Measurements from ENCODE around the gene LOC128125822.

Gene LOC128125822

DNA sequence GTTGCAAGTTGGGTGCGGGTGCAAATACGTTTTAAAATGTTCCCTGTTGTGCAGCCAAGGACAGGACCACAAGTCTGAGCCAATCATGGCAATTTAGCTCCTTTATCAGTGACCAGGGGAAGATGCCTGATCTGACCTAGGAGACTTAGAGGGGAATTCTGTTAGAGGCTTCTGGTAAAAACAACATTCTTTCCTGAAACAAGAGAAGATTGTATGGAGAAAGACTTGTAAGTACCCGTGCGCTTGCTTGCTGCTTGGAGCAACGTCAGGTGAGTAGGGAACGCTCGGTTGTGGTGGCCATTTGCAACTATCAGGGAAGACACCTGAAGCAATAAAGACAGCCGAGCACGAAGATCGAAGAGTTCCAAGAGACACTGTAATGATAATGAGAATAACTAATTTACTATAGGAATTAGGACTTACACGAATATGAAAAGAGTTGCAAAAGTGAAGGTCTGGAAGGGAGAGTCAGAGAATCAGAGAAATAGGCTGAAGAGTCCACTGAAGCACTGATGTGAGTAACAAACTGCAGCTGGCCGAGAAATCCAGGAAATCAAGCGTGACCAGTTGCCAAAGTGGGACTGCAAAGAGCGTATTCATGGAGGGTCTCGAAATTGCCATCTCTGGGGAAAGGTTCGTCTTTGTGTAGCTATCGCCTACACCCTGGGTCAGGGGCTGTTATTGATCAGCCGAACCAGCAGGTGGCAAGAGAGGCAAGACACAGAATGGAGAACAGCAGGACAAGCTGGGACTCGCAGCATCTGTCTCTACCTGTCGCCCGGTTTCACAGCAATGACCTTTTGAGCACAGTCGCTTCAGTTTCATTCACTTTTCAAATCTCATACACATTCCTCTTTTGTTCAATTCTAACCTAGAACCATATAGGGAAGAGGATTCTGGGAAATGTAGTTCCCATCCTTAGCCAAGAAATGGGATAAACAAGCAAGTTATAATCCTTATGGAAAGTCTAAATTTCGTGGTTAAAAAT, 26.1 kb downstream of the LOC128125822 start:
- Mint-ChIP-seq H3K36me3 (ENCODE audit: low read depth, unreplicated experiment) (no peaks in the 10 kb centered on the region), H3K9me3 (ENCODE audit: unreplicated experiment) (no peaks in the 10 kb centered on the region), H3K4me3 (ENCODE audit: unreplicated experiment) (peak overlapping the region; percentile 88), H3K27me3 (ENCODE audit: unreplicated experiment) (peaks cover 2% of the 10 kb centered on the region), H3K27ac (ENCODE audit: unreplicated experiment) (no peak overlapping the region), H3K4me1 (ENCODE audit: unreplicated experiment) (no peaks in the 10 kb centered on the region)
- DNase-seq (ENCODE audit: low spot score): peak; percentile 65
- TF ChIP-seq, protein P1, sequence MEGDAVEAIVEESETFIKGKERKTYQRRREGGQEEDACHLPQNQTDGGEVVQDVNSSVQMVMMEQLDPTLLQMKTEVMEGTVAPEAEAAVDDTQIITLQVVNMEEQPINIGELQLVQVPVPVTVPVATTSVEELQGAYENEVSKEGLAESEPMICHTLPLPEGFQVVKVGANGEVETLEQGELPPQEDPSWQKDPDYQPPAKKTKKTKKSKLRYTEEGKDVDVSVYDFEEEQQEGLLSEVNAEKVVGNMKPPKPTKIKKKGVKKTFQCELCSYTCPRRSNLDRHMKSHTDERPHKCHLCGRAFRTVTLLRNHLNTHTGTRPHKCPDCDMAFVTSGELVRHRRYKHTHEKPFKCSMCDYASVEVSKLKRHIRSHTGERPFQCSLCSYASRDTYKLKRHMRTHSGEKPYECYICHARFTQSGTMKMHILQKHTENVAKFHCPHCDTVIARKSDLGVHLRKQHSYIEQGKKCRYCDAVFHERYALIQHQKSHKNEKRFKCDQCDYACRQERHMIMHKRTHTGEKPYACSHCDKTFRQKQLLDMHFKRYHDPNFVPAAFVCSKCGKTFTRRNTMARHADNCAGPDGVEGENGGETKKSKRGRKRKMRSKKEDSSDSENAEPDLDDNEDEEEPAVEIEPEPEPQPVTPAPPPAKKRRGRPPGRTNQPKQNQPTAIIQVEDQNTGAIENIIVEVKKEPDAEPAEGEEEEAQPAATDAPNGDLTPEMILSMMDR (IDR thresholded peaks at IDR 0.05; ENCODE audit: unreplicated experiment): peak; percentile 67

DNA sequence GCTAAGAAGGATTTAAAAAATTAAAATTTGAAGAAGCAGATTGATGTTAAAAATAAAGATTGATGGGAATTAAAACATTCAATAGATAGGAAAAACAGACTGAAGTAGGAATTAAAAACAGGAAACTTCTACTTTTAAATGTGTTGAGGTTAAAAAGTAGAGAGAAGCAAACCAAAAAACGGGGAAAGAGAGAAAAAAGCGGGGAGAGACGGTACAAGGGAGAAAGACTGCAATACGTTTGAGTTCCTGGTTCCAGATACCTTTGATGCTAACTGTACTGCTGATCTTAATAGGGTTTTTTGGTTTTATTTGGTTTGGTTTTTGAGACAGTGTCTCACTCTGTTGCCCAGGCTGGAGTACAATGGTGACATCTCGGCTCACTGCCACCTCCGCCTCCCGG, 27.0 kb downstream of the LOC128125822 start:
- Mint-ChIP-seq H3K4me3 (ENCODE audit: unreplicated experiment) (no peak overlapping the region), H3K4me1 (ENCODE audit: unreplicated experiment) (no peaks in the 10 kb centered on the region), H3K27ac (ENCODE audit: unreplicated experiment) (no peak overlapping the region), H3K9me3 (ENCODE audit: unreplicated experiment) (no peaks in the 10 kb centered on the region), H3K27me3 (ENCODE audit: unreplicated experiment) (peaks cover 2% of the 10 kb centered on the region), H3K36me3 (ENCODE audit: low read depth, unreplicated experiment) (no peaks in the 10 kb centered on the region)
- DNase-seq (ENCODE audit: low spot score): no peak
- TF ChIP-seq, protein P1 (IDR thresholded peaks at IDR 0.05; ENCODE audit: unreplicated experiment): no peak

DNA sequence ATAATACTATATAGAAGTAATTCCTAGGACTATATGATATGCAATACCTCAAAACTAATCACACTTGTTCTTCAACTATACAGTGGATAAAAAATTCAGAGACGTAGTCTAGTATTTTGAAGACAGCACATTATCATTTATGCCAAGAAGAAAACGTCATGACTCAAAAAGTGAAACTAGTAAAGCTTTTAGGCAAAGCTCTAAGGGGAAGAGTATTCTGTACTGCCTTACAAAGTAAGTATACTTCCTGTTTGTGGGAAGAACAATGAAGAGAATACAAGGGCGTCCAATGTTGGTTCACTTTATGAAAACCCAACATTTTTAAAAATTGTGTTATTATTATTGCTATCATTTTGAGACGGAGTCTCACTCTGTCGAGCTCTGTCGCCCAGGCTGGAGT, 27.9 kb downstream of the LOC128125822 start:
- Mint-ChIP-seq H3K27me3 (ENCODE audit: unreplicated experiment) (peaks cover 2% of the 10 kb centered on the region), H3K27ac (ENCODE audit: unreplicated experiment) (no peak overlapping the region), H3K36me3 (ENCODE audit: low read depth, unreplicated experiment) (no peaks in the 10 kb centered on the region), H3K4me3 (ENCODE audit: unreplicated experiment) (no peak overlapping the region), H3K9me3 (ENCODE audit: unreplicated experiment) (no peaks in the 10 kb centered on the region), H3K4me1 (ENCODE audit: unreplicated experiment) (no peaks in the 10 kb centered on the region)
- TF ChIP-seq, protein P1 (IDR thresholded peaks at IDR 0.05; ENCODE audit: unreplicated experiment): no peak
- DNase-seq (ENCODE audit: low spot score): no peak

DNA sequence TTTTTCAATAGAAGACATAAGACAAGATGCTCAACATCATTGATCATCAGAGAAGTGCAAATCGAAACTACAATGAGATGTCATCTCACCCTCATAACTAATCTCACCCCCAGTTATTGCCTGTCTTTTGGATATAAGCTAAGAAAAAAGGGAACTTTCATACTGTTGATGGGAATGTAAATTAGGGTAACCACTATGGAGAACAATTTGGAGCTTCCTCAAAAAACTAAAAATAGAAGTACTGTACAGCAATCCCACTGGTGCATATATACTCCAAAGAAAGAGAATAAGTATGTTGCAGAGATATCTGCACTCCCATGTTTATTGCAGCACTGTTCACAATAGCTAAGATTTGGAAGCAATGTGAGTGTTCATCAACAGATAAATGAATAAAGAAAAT, 37.0 kb downstream of the LOC128125822 start:
- DNase-seq (ENCODE audit: low spot score): no peak
- no peak overlapping the region for H3K4me3 Mint-ChIP-seq (ENCODE audit: unreplicated experiment)
- no peaks in the 10 kb centered on the region for H3K4me1 Mint-ChIP-seq (ENCODE audit: unreplicated experiment)
- peaks cover 1% of the 10 kb centered on the region for H3K27me3 Mint-ChIP-seq (ENCODE audit: unreplicated experiment)
- no peaks in the 10 kb centered on the region for H3K36me3 Mint-ChIP-seq (ENCODE audit: low read depth, unreplicated experiment)
- H3K9me3 Mint-ChIP-seq (ENCODE audit: unreplicated experiment): no peaks in the 10 kb centered on the region
- TF ChIP-seq, protein P1 (IDR thresholded peaks at IDR 0.05; ENCODE audit: unreplicated experiment): no peak
- no peak overlapping the region for H3K27ac Mint-ChIP-seq (ENCODE audit: unreplicated experiment)

DNA sequence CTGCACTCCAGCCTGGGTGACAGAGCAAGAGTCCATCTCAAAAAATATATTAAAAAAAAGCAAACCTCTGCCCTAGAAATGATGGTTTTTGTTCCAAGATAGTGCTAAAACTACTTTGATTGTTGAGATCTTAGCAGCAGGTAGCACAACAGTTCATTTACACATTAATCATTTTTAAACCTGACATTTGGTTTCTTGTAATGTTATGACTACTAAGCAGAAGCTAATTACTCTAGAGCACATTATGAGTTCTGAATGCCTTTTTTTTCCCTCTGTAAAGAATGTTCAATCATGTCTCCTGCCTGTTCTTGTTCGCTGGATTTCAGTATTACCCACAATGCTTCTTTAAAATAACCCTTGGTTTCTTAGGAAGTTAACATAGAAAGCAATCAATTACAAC, 38.7 kb downstream of the LOC128125822 start:
- TF ChIP-seq, protein P1 (IDR thresholded peaks at IDR 0.05; ENCODE audit: unreplicated experiment): no peak
- Mint-ChIP-seq H3K9me3 (ENCODE audit: unreplicated experiment) (no peaks in the 10 kb centered on the region), H3K27me3 (ENCODE audit: unreplicated experiment) (peaks cover 1% of the 10 kb centered on the region)

More for the DNA sequence above, 38.7 kb downstream of the LOC128125822 start:
- DNase-seq (ENCODE audit: low spot score): no peak
- H3K4me3 Mint-ChIP-seq (ENCODE audit: unreplicated experiment): no peak overlapping the region
- no peaks in the 10 kb centered on the region for H3K36me3 Mint-ChIP-seq (ENCODE audit: low read depth, unreplicated experiment)
- no peaks in the 10 kb centered on the region for H3K4me1 Mint-ChIP-seq (ENCODE audit: unreplicated experiment)
- H3K27ac Mint-ChIP-seq (ENCODE audit: unreplicated experiment): no peak overlapping the region
